Trophoblast cell (in vitro differentiated cells and primary cell): Measurements from ENCODE around the gene RASAL3. TPM values are rescaled to one million over a fixed set of nuclear protein-coding genes. Genes with fewer than 3 reads are reported as not detected.

ENCODE experiments used
- DNase-seq, 2 donors: peaks; one replicate each; pipeline ENCODE4 v3.0.0-alpha.2; 2016
- H2AFZ ChIP-seq: 2 replicates; pipeline ENCODE4 v1.6.1; 2013; ENCODE audit warnings: low read length, moderate library complexity, mild to moderate bottlenecking; ENCODE audit not compliant: insufficient read depth, poor library complexity
- H2AK5ac ChIP-seq: 2 replicates; pipeline ENCODE4 v1.6.1; 2013; ENCODE audit warnings: mild to moderate bottlenecking, low read length
- H2BK120ac ChIP-seq: 2 replicates; pipeline ENCODE4 v1.6.1; 2013; ENCODE audit warnings: low read length, mild to moderate bottlenecking, moderate library complexity; ENCODE audit not compliant: insufficient read depth, poor library complexity
- H2BK12ac ChIP-seq: 2 replicates; pipeline ENCODE4 v1.6.1; 2013; ENCODE audit warnings: mild to moderate bottlenecking, low read length, moderate library complexity
- H2BK5ac ChIP-seq: 2 replicates; pipeline ENCODE4 v1.6.1; 2013; ENCODE audit warnings: low read length, low read depth, moderate library complexity, mild to moderate bottlenecking; ENCODE audit not compliant: poor library complexity
- H3K14ac ChIP-seq: 2 replicates; pipeline ENCODE4 v1.6.1; 2013; ENCODE audit warnings: mild to moderate bottlenecking, low read length
- H3K18ac ChIP-seq: 2 replicates; pipeline ENCODE4 v1.6.1; 2013; ENCODE audit warnings: mild to moderate bottlenecking, low read length
- H3K23ac ChIP-seq: 2 replicates; pipeline ENCODE4 v1.6.1; 2013; ENCODE audit warnings: low read length
- H3K27ac ChIP-seq: 2 replicates; pipeline ENCODE4 v1.5.1; 2013; ENCODE audit warnings: low read depth, mild to moderate bottlenecking, inconsistent platforms, low read length, moderate library complexity
- H3K27me3 ChIP-seq: 2 replicates; pipeline ENCODE4 v1.6.1; 2013; ENCODE audit warnings: inconsistent platforms, mild to moderate bottlenecking, low read length, moderate library complexity; ENCODE audit not compliant: insufficient read depth
- H3K36me3 ChIP-seq, 2 experiments: 1 replicate in 1 of 2; 2 replicates in 1 of 2; pipeline ENCODE4 v1.6.1; 2013; ENCODE audit warnings: low read length in 2 of 2, mild to moderate bottlenecking in 2 of 2, moderate library complexity in 1 of 2; ENCODE audit not compliant: insufficient read depth in 2 of 2, control insufficient read depth in 1 of 2
- H3K4ac ChIP-seq: 2 replicates; pipeline ENCODE4 v1.6.1; 2013; ENCODE audit warnings: low read depth, mild to moderate bottlenecking, low read length, moderate library complexity
- H3K4me1 ChIP-seq, 2 experiments: 1 replicate in 1 of 2; 2 replicates in 1 of 2; pipeline ENCODE4 v1.6.1; 2013; ENCODE audit warnings: low read length in 2 of 2, mild to moderate bottlenecking in 2 of 2, moderate library complexity in 1 of 2; ENCODE audit not compliant: insufficient read depth in 2 of 2, control insufficient read depth in 1 of 2
- H3K4me2 ChIP-seq: 2 replicates; pipeline ENCODE4 v1.6.1; 2013; ENCODE audit warnings: inconsistent platforms, mild to moderate bottlenecking, low read length, moderate library complexity
- H3K4me3 ChIP-seq: 2 replicates; pipeline ENCODE4 v1.5.1; 2013; ENCODE audit warnings: mild to moderate bottlenecking, low read depth, low read length, inconsistent platforms
- H3K79me1 ChIP-seq: one replicate; pipeline ENCODE4 v1.6.1; 2013; ENCODE audit warnings: low read length
- H3K79me2 ChIP-seq: 2 replicates; pipeline ENCODE4 v1.6.1; 2013; ENCODE audit warnings: low read length, mild to moderate bottlenecking; ENCODE audit not compliant: control insufficient read depth, insufficient read depth, poor library complexity
- H3K9ac ChIP-seq: 2 replicates; pipeline ENCODE4 v1.6.1; 2013; ENCODE audit warnings: mild to moderate bottlenecking, low read length
- H3K9me3 ChIP-seq: 2 replicates; pipeline ENCODE4 v1.6.1; 2013; ENCODE audit warnings: low read depth, mild to moderate bottlenecking, control low read depth, inconsistent platforms, low read length; ENCODE audit not compliant: insufficient read depth
- H4K12ac ChIP-seq: 2 replicates; pipeline ENCODE4 v1.6.1; 2013; ENCODE audit warnings: low read depth, mild to moderate bottlenecking, low read length, moderate library complexity
- H4K8ac ChIP-seq: 2 replicates; pipeline ENCODE4 v1.6.1; 2013; ENCODE audit warnings: low read depth, mild to moderate bottlenecking, low read length, moderate library complexity
- H4K91ac ChIP-seq: one replicate; pipeline ENCODE4 v1.6.1; 2013; ENCODE audit warnings: low read depth, mild to moderate bottlenecking, low read length, moderate library complexity
- WGBS: extraction: QIAGEN DNeasy Blood & Tissue Kit; methylation state at CpG from one replicate; pipeline ENCODE4 v1.1.7; 2013; ENCODE audit warnings: missing lambda C conversion rate; ENCODE audit not compliant: insufficient read length, insufficient coverage; ENCODE audit errors: extremely low coverage; 5-methylcytosine and 5-hydroxymethylcytosine counted together
- polyA plus RNA-seq: library from polyadenylated mRNA; stranded (reverse); fragments of 200-250 nt; gene quantifications from 2 replicates; pipeline ENCODE4 v1.2.3, GENCODE V29; 2013

The RASAL3 gene
- polyA plus RNA-seq, result 0.01 TPM in 1 of 2 replicates, not detected in the other

DNA sequence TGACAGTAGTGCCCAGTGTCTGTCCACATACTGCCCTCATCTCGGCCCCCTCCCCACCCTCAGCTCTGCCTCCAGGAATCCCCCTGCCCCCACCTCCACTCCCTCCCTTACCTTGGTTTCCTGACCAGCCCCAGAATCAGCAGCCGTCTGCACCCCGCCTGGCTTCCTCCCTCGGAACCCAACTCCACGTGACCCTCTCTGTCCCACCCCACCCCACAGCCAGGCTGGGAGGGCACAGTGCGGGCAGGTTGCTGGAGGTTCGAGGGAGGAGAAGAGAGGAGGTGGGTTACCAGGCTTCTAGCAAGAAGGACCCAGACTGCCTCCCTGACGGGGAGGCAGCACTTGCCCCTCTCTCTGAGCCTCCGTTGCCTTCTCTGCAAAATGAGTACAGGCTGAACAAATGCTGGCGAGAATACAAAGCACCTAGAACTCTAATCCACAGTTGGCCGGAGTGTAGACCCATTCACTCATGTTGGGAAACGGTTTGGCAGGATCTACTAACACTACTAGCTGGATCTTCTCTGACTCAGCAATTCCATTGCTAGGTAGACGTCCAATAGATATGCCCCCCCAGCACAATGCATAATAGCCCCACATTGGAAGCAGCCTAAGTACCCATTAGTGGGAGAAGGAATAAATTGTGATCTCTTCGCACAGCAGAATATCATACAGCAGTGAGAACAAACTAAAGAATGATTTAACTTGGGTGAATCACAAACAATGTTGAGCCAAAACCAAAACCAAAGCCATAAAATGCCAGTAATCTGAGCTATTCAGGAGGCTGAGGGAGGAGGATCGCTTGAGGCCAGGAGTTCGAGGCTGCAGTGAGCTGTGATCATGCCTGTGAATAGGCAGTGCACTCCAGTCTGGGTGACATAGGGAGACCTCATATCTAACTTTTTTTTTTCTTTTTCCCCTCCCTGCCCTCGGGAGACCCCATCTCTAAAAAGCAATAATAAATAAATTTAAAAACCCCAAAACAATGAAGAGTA, at the start of gene RASAL3:
RASAL3 (minus strand) TSS at position 151 of the 992 bp plus-strand sequence. CDS start 186 bp downstream, outside the sequence.
- Histone ChIP-seq H3K4me2 (no peak within 1 kb of the TSS), H2AFZ (no peak within 1 kb of the TSS), H2BK120ac (no peak within 1 kb of the TSS), H3K23ac (no peak within 1 kb of the TSS), H3K9me3 (peaks cover 9% of the 10 kb centered on the region), H3K9ac (no peak within 1 kb of the TSS), H4K12ac (no peak within 1 kb of the TSS), H3K36me3 (no peaks in the 10 kb centered on the region), H3K4me3 (no peak within 1 kb of the TSS), H2AK5ac (no peak within 1 kb of the TSS), H3K4ac (no peak within 1 kb of the TSS), H2BK5ac (no peak within 1 kb of the TSS), H2BK12ac (no peak within 1 kb of the TSS), H4K8ac (no peak within 1 kb of the TSS), H3K4me1 (no peaks in the 10 kb centered on the region), H4K91ac (no peak within 1 kb of the TSS), H3K18ac (no peak within 1 kb of the TSS), H3K79me1 (no peaks in the 10 kb centered on the region), H3K14ac (no peak within 1 kb of the TSS), H3K27me3 (peaks cover 20% of the 10 kb centered on the region), H3K27ac (no peak within 1 kb of the TSS), H3K79me2 (no peaks in the 10 kb centered on the region)
- no CpG with 5 or more reads among the region's 17 CpGs for WGBS
- DNase-seq, result no peak

GRCh38 chr19:15511671-15512424, 47.5 kb upstream of the RASAL3 start:
- WGBS, result no CpG with 5 or more reads among the region's 19 CpGs
- Histone ChIP-seq H2AFZ (no peak overlapping the region), H3K23ac (no peak overlapping the region), H3K14ac (no peak overlapping the region), H3K79me1 (no peaks in the 10 kb centered on the region), H3K27me3 (peaks cover 9% of the 10 kb centered on the region), H3K27ac (no peak overlapping the region), H3K9me3 (peaks cover 47% of the 10 kb centered on the region), H4K8ac (no peak overlapping the region), H2BK5ac (no peak overlapping the region), H4K91ac (no peak overlapping the region), H3K36me3 (no peaks in the 10 kb centered on the region), H3K18ac (no peak overlapping the region), H2BK120ac (no peak overlapping the region), H2BK12ac (no peak overlapping the region), H3K4me2 (no peak overlapping the region), H3K4me3 (no peak overlapping the region), H2AK5ac (no peak overlapping the region), H3K4ac (no peak overlapping the region), H3K9ac (no peak overlapping the region), H3K4me1 (no peaks in the 10 kb centered on the region), H3K79me2 (no peaks in the 10 kb centered on the region), H4K12ac (no peak overlapping the region)
- DNase-seq, result no peak

DNA sequence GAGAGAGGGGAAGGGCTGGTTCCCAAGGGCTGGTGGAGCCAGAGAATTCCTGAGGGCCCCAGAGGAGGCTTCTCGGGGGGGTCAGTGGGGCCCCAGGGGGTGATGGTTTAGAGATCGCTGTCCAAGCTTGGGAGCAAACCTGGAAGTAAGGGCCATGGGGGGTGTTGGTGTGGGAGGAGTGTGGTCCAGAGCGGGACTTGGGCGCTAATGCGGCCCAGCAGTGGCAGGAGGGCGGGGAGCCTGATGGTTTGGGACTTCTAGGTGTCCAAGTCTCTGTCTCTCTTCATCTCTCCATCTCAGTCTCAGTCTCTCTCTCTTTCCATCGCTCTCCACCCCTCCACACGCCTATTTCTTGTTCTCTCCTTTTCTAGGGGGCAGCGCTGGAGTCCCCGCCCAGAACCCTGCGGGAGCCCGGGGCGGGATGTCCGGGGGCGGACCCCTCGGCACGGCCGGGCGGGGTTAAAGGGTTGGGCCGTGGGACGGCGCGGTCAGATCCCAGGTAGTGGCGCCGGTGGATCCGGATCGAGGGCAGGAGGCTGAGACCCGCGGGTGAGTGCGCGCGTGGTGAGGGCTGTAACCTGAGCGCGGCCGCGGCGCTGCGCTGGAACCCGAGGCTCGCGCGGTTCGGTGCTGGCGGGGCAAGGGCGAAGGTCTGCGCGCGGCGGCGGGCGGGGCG, 43.8 kb upstream of the RASAL3 start, which contains the start of gene CYP4F22:
CYP4F22 (plus strand) TSS at position 491 of the 676 bp plus-strand sequence. CDS start 16,812 bp downstream, outside the sequence.
- no peak within 1 kb of the TSS for H3K9ac ChIP-seq
- H3K18ac ChIP-seq, result no peak within 1 kb of the TSS
- peaks cover 42% of the 10 kb centered on the region for H3K9me3 ChIP-seq
- no peak within 1 kb of the TSS for H2AFZ ChIP-seq
- no peak within 1 kb of the TSS for H2BK5ac ChIP-seq
- no peaks in the 10 kb centered on the region for H3K4me1 ChIP-seq
- no peak within 1 kb of the TSS for H2BK12ac ChIP-seq
- no peak for DNase-seq
- H2BK120ac ChIP-seq, result no peak within 1 kb of the TSS
- H4K91ac ChIP-seq, result no peak within 1 kb of the TSS
- H3K4ac ChIP-seq, result no peak within 1 kb of the TSS
- no peak within 1 kb of the TSS for H3K23ac ChIP-seq
- no CpG with 5 or more reads among the region's 52 CpGs for WGBS
- no peaks in the 10 kb centered on the region for H3K36me3 ChIP-seq
- H4K8ac ChIP-seq, result no peak within 1 kb of the TSS
- no peak within 1 kb of the TSS for H3K14ac ChIP-seq
- no peak within 1 kb of the TSS for H2AK5ac ChIP-seq
- H3K79me1 ChIP-seq, result no peaks in the 10 kb centered on the region
- H3K27ac ChIP-seq, result no peak within 1 kb of the TSS
- peak within 1 kb of the TSS; percentile 23 for H3K4me3 ChIP-seq
- H3K27me3 ChIP-seq, result peaks cover 9% of the 10 kb centered on the region
- no peaks in the 10 kb centered on the region for H3K79me2 ChIP-seq
- no peak within 1 kb of the TSS for H4K12ac ChIP-seq
- no peak within 1 kb of the TSS for H3K4me2 ChIP-seq
